Measurements from ENCODE around the gene CPSF4L. TPM values are rescaled to one million over a fixed set of nuclear protein-coding genes. Genes with fewer than 3 reads are reported as not detected.

Gene CPSF4L
- polyA plus RNA-seq, 1 of the 3 experiments (the other 2 are of a cell fraction): 0.10 TPM

DNA sequence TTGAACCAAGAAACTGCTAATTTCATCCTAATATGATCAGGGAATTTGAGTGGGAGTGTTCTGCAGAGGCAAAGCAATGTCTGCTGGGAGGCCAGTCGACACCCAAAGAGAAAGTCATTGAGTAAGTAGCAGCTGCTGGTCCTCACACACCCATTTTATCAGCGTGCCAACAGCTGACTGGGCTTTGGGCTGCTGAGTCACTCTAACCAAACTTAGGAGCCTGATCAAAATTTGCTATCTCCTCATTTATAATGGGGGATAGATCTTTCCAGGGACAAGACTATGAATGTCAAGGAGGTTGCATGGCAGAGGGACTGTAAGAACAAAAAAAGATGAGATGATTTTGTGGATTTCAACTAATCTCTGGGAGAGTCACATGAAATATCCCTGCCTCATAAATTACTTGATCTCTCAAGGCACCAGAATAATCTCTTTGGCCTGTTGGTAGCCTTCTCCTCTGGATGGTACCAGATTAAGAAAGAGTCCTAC lies 32.9 kb downstream of the CPSF4L start:
- DNase-seq: no peak
- POLR2A ChIA-PET: no interaction called here
- Histone ChIP-seq H4K20me1 (ENCODE audit: insufficient read depth) (peaks cover 36% of the 10 kb centered on the region), H3K27me3 (ENCODE audit: insufficient read depth) (no peaks in the 10 kb centered on the region), H3K9me3 (no peaks in the 10 kb centered on the region), H3K4me3 (ENCODE audit: low read depth in 2 of 2, low read length in 1 of 2) (no peak overlapping the region), H3F3A (replicated peaks; ENCODE audit: insufficient read depth) (peaks cover 27% of the 10 kb centered on the region), H3K4me2 (peak overlapping the region; percentile 49), H3K79me2 (ENCODE audit: insufficient read depth) (peaks cover 93% of the 10 kb centered on the region), H2AFZ (ENCODE audit: low read depth) (no peak overlapping the region), H3K4me1 (ENCODE audit: control insufficient read depth in 1 of 2, insufficient read depth in 2 of 2, low read depth in 1 of 2, low read length in 1 of 2) (peaks cover 32 to 35% of the 10 kb centered on the region in 2 experiments), H3K36me3 (replicated peaks in 1 of 2; ENCODE audit: control insufficient read depth in 1 of 2, insufficient read depth in 2 of 2, low read length in 1 of 2) (peaks cover 3 to 5% of the 10 kb centered on the region in 2 experiments), H3K27ac (ENCODE audit: low read depth in 2 of 2, low read length in 1 of 2) (peak overlapping the region; percentile 28 to 42), H3K9me2 (no peaks in the 10 kb centered on the region), H3K9ac (no peak overlapping the region)
- CTCF ChIA-PET: interaction anchor here (1.1 to 2.2 kb wide), 7 partner anchors 17 to 503 kb away, joined by 3 to 11 read pairs (median 6); no protein-coding TSS in a partner anchor
- 8% methylated on average over 2 of the region's 2 CpGs for WGBS (ENCODE audit: low lambda C conversion rate)
- TF ChIP-seq TCF12 (IDR thresholded peaks at IDR 0.05) (peak; percentile 58), NFIC (IDR thresholded peaks at IDR 0.05; ENCODE audit: borderline replicate concordance) (peak; percentile 57), TEAD4 (IDR thresholded peaks at IDR 0.05; ENCODE audit: borderline replicate concordance, insufficient read depth) (no peak), SIN3A (IDR thresholded peaks at IDR 0.05; ENCODE audit: borderline replicate concordance, low read depth, low read length) (0 out of 2 replicates have a peak, but pooled peaks have one; percentile 54), FOSL2 (IDR thresholded peaks at IDR 0.05; ENCODE audit: borderline replicate concordance, low read depth) (peak; percentile 70), FOXM1 (IDR thresholded peaks at IDR 0.05; ENCODE audit: low read depth) (no peak), JUND (IDR thresholded peaks at IDR 0.05) (peak; percentile 43; the same call in 1 of the 2 replicates), POLR2AphosphoS5 (IDR thresholded peaks at IDR 0.05; ENCODE audit: low read depth, low read length) (no peak), EZH2phosphoT487 (IDR thresholded peaks at IDR 0.05; ENCODE audit: borderline replicate concordance, low read depth) (no peak), MXI1 (IDR thresholded peaks at IDR 0.05; ENCODE audit: low read depth, low read length) (no peak), RFX5 (IDR thresholded peaks at IDR 0.05; ENCODE audit: low read length) (no peak), YY1 (IDR thresholded peaks at IDR 0.05; ENCODE audit: low read depth) (no peak), GABPA (IDR thresholded peaks at IDR 0.05; ENCODE audit: low read depth) (no peak)
- TF ChIP-seq, protein P1, sequence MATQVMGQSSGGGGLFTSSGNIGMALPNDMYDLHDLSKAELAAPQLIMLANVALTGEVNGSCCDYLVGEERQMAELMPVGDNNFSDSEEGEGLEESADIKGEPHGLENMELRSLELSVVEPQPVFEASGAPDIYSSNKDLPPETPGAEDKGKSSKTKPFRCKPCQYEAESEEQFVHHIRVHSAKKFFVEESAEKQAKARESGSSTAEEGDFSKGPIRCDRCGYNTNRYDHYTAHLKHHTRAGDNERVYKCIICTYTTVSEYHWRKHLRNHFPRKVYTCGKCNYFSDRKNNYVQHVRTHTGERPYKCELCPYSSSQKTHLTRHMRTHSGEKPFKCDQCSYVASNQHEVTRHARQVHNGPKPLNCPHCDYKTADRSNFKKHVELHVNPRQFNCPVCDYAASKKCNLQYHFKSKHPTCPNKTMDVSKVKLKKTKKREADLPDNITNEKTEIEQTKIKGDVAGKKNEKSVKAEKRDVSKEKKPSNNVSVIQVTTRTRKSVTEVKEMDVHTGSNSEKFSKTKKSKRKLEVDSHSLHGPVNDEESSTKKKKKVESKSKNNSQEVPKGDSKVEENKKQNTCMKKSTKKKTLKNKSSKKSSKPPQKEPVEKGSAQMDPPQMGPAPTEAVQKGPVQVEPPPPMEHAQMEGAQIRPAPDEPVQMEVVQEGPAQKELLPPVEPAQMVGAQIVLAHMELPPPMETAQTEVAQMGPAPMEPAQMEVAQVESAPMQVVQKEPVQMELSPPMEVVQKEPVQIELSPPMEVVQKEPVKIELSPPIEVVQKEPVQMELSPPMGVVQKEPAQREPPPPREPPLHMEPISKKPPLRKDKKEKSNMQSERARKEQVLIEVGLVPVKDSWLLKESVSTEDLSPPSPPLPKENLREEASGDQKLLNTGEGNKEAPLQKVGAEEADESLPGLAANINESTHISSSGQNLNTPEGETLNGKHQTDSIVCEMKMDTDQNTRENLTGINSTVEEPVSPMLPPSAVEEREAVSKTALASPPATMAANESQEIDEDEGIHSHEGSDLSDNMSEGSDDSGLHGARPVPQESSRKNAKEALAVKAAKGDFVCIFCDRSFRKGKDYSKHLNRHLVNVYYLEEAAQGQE (IDR thresholded peaks at IDR 0.05; ENCODE audit: low read depth, low read length): no peak
- TF ChIP-seq, protein P2, sequence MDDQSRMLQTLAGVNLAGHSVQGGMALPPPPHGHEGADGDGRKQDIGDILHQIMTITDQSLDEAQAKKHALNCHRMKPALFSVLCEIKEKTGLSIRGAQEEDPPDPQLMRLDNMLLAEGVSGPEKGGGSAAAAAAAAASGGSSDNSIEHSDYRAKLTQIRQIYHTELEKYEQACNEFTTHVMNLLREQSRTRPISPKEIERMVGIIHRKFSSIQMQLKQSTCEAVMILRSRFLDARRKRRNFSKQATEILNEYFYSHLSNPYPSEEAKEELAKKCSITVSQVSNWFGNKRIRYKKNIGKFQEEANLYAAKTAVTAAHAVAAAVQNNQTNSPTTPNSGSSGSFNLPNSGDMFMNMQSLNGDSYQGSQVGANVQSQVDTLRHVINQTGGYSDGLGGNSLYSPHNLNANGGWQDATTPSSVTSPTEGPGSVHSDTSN (IDR thresholded peaks at IDR 0.05): peak; percentile 61; the same call in 1 of the 2 replicates
- TF ChIP-seq, protein P3, sequence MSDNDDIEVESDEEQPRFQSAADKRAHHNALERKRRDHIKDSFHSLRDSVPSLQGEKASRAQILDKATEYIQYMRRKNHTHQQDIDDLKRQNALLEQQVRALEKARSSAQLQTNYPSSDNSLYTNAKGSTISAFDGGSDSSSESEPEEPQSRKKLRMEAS (IDR thresholded peaks at IDR 0.05; ENCODE audit: low read depth): peak; percentile 60
